ENCODE measurements around the gene SH3D21. TPM values are rescaled to one million over a fixed set of nuclear protein-coding genes. Genes with fewer than 3 reads are reported as not detected.

The SH3D21 gene
- total RNA-seq, 1 donor from 2014 or later: 2.6 TPM

DNA sequence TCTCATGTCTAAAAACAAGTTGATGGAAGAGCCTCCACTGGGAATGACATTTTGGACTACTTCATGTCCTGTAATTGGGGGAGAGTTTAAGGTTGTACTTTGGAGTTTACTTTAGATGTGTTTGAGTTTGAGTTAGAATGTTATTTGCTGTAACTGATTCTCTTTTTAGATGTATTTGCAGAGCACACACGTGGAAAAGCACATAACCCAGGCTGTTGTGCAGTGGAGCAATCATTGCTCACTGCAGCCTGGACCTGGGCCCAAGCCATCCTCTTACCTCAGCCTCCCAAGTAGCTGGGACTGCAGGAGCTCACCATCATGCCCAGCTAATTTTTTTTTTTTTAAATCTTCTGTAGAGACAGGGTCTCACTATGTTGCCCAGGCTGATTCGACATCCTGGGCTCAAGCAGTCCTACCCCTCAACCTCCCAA is 36.7 kb upstream of the SH3D21 start:
- Histone ChIP-seq H3K4me3 (ENCODE audit: low read depth, low read length) (no peak overlapping the region), H3K36me3 (ENCODE audit: control insufficient read depth, insufficient read depth, low read length) (no peaks in the 10 kb centered on the region), H3K27me3 (ENCODE audit: control insufficient read depth, insufficient read depth, low read length) (no peaks in the 10 kb centered on the region)
- DNase-seq (ENCODE audit: low read depth) (no peak), FAIRE-seq (no peak)
- TF ChIP-seq, protein P1, sequence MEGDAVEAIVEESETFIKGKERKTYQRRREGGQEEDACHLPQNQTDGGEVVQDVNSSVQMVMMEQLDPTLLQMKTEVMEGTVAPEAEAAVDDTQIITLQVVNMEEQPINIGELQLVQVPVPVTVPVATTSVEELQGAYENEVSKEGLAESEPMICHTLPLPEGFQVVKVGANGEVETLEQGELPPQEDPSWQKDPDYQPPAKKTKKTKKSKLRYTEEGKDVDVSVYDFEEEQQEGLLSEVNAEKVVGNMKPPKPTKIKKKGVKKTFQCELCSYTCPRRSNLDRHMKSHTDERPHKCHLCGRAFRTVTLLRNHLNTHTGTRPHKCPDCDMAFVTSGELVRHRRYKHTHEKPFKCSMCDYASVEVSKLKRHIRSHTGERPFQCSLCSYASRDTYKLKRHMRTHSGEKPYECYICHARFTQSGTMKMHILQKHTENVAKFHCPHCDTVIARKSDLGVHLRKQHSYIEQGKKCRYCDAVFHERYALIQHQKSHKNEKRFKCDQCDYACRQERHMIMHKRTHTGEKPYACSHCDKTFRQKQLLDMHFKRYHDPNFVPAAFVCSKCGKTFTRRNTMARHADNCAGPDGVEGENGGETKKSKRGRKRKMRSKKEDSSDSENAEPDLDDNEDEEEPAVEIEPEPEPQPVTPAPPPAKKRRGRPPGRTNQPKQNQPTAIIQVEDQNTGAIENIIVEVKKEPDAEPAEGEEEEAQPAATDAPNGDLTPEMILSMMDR (IDR thresholded peaks at IDR 0.05; ENCODE audit: insufficient read depth, low read length, severe bottlenecking): no peak

DNA sequence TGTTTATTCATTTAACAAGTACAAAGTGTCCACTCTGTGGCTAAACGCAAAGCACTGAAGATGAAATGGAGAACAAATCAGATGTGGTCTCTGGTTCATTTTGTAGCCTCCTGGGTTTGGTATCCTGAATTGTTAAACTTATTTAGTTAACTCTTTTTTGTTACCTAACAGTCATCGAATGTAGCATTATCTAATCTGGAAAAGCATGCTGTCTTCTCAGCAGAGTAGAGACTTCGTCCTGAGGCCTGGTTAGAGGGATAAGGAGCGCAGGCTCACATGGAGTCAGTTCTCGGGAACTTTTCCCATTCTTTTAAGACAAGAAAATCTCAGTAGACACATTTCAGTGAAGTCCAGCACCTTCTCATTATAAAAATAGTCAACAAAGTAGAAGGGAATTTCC is 33.1 kb upstream of the SH3D21 start:
- no peaks in the 10 kb centered on the region for H3K36me3 ChIP-seq (ENCODE audit: control insufficient read depth, insufficient read depth, low read length)
- DNase-seq (ENCODE audit: low read depth) (no peak), FAIRE-seq (no peak)
- no peak overlapping the region for H3K4me3 ChIP-seq (ENCODE audit: low read depth, low read length)
- TF ChIP-seq, protein P1 (IDR thresholded peaks at IDR 0.05; ENCODE audit: insufficient read depth, low read length, severe bottlenecking): no peak
- no peaks in the 10 kb centered on the region for H3K27me3 ChIP-seq (ENCODE audit: control insufficient read depth, insufficient read depth, low read length)

GRCh38 chr1:36274201-36274600 is 32.0 kb upstream of the SH3D21 start:
- no peaks in the 10 kb centered on the region for H3K27me3 ChIP-seq (ENCODE audit: control insufficient read depth, insufficient read depth, low read length)
- TF ChIP-seq, protein P1 (IDR thresholded peaks at IDR 0.05; ENCODE audit: insufficient read depth, low read length, severe bottlenecking): no peak
- FAIRE-seq: no peak
- H3K4me3 ChIP-seq (ENCODE audit: low read depth, low read length): no peak overlapping the region
- no peak for DNase-seq (ENCODE audit: low read depth)
- H3K36me3 ChIP-seq (ENCODE audit: control insufficient read depth, insufficient read depth, low read length): no peaks in the 10 kb centered on the region

GRCh38 chr1:36276688-36277087 is 29.5 kb upstream of the SH3D21 start:
- Histone ChIP-seq H3K4me3 (ENCODE audit: low read depth, low read length) (no peak overlapping the region), H3K27me3 (ENCODE audit: control insufficient read depth, insufficient read depth, low read length) (no peaks in the 10 kb centered on the region), H3K36me3 (ENCODE audit: control insufficient read depth, insufficient read depth, low read length) (no peaks in the 10 kb centered on the region)
- TF ChIP-seq, protein P1 (IDR thresholded peaks at IDR 0.05; ENCODE audit: insufficient read depth, low read length, severe bottlenecking): no peak
- DNase-seq (ENCODE audit: low read depth) (no peak), FAIRE-seq (no peak)

DNA sequence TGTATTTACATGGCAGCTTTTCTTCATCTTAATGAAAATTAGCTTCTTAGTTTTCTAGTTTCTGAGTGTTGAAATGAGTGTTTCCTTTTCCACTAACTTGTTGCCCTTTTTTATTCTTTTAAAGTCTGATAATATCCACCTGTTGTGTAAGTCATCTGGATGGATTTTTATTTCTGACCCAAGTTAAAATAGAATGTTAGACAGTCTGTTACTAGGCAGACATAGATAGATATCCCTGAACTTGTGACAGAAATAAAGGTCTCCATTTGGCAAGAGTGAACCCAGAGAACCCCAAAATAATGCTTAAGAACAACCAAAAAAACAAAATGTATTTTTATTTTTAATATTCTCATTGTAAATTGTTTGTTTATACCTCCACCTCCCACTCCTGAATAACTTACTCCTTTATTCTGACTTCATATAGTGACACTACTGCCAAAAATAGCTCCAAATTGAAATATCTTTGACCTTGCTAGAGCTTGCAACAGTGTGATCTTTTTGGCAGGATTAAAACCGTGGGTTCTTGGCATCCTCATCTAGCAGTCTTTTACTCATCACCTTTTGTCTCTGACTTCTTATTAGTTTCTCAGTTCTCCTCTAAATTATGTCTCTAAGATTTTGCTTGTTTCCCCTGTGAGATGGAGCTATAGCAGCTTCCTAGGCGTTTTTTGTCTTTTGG is 26.9 kb upstream of the SH3D21 start:
- DNase-seq (ENCODE audit: low read depth): no peak
- Histone ChIP-seq H3K36me3 (ENCODE audit: control insufficient read depth, insufficient read depth, low read length) (peaks cover 2% of the 10 kb centered on the region), H3K4me3 (ENCODE audit: low read depth, low read length) (no peak overlapping the region), H3K27me3 (ENCODE audit: control insufficient read depth, insufficient read depth, low read length) (no peaks in the 10 kb centered on the region)
- no peak for FAIRE-seq
- TF ChIP-seq, protein P1 (IDR thresholded peaks at IDR 0.05; ENCODE audit: insufficient read depth, low read length, severe bottlenecking): no peak

DNA sequence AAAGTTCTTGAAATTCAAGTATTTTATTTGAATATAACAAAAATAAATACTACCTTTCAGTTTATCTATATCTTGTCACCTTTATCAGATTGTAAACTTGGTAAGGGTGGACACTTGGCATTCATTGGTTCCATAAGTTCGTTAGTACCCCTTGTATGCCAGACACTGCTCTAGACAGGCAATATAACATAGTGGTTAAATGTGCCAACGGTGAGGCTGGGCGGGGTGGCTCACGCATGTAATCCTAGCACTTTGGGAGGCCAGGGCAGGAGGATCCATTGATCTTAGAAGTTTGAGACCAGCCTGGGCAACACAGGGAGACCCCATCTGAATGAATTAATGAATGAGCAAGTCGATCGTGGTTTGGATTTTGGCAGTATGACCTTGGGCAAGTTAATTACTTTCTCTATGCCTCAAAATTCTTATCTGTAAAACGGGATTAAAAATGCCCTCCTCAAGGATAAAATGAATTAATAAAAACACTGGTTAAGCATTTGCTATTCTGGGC is 26.3 kb upstream of the SH3D21 start:
- H3K27me3 ChIP-seq (ENCODE audit: control insufficient read depth, insufficient read depth, low read length): no peaks in the 10 kb centered on the region
- TF ChIP-seq, protein P1 (IDR thresholded peaks at IDR 0.05; ENCODE audit: insufficient read depth, low read length, severe bottlenecking): no peak
- H3K36me3 ChIP-seq (ENCODE audit: control insufficient read depth, insufficient read depth, low read length): peaks cover 3% of the 10 kb centered on the region
- DNase-seq (ENCODE audit: low read depth): no peak
- no peak for FAIRE-seq
- no peak overlapping the region for H3K4me3 ChIP-seq (ENCODE audit: low read depth, low read length)

Measured in bronchial epithelial cell (primary cell).